ENCODE measurements around the gene CDH4.
A peak's percentile ranks its signal among the peaks of the same experiment; 100 is the strongest.

Gene CDH4

GRCh38 chr20:61244213-61244612 lies 7.8 kb upstream of the CDH4 start:
- no peak for DNase-seq (ENCODE audit: low read depth, low spot score)
- TF ChIP-seq CTCF (IDR thresholded peaks at IDR 0.05; ENCODE audit: insufficient read depth, low read length, missing control alignments): no peak
- H3K4me3 ChIP-seq (ENCODE audit: low read depth, low read length): no peak overlapping the region
- ChIA-PET POLR2A (no interaction called here), CTCF (interaction anchor here (1.0 to 8.0 kb wide), 2 partner anchors 15 to 25 kb away, joined by 3 to 103 read pairs; no protein-coding TSS in a partner anchor)

GRCh38 chr20:61246269-61246668 lies 5.8 kb upstream of the CDH4 start:
- DNase-seq (ENCODE audit: low read depth, low spot score): no peak
- ChIA-PET CTCF (no interaction called here), POLR2A (no interaction called here)
- no peak overlapping the region for H3K4me3 ChIP-seq (ENCODE audit: low read depth, low read length)
- TF ChIP-seq CTCF (IDR thresholded peaks at IDR 0.05; ENCODE audit: insufficient read depth, low read length, missing control alignments): no peak

GRCh38 chr20:61249626-61250025 lies 2.4 kb upstream of the CDH4 start:
- no peak for TF ChIP-seq CTCF (IDR thresholded peaks at IDR 0.05; ENCODE audit: insufficient read depth, low read length, missing control alignments)
- no peak for DNase-seq (ENCODE audit: low read depth, low spot score)
- CTCF ChIA-PET: interaction anchor here (1.1 to 6.9 kb wide), 3 partner anchors 13 to 100 kb away, joined by 3 to 51 read pairs (median 21); no protein-coding TSS in a partner anchor
- no peak overlapping the region for H3K4me3 ChIP-seq (ENCODE audit: low read depth, low read length)
- POLR2A ChIA-PET: no interaction called here

- TF ChIP-seq CTCF (IDR thresholded peaks at IDR 0.05; ENCODE audit: insufficient read depth, low read length, missing control alignments): no peak
- peak overlapping the region; percentile 53 for H3K4me3 ChIP-seq (ENCODE audit: low read depth, low read length)
- ChIA-PET CTCF (interaction anchor here (1.0 to 6.9 kb wide), 14 partner anchors 10 to 1312 kb away, joined by 3 to 51 read pairs (median 4); partner anchors contain the start of genes FAM217B and PPP1R3D), POLR2A (interaction anchor here (0.7 to 1.2 kb wide), 2 partner anchors 11 to 67 kb away, joined by 3 to 4 read pairs; no protein-coding TSS in a partner anchor)
- no peak for DNase-seq (ENCODE audit: low read depth, low spot score)
Measured at GRCh38 chr20:61252601-61253263, 671 bp downstream of the CDH4 start.

- POLR2A ChIA-PET: interaction anchor here (0.7 to 1.2 kb wide), 2 partner anchors 12 to 68 kb away, joined by 3 to 4 read pairs; no protein-coding TSS in a partner anchor
- peak; percentile 59 for TF ChIP-seq CTCF (IDR thresholded peaks at IDR 0.05; ENCODE audit: insufficient read depth, low read length, missing control alignments)
- no peak for DNase-seq (ENCODE audit: low read depth, low spot score)
- peak overlapping the region; percentile 53 for H3K4me3 ChIP-seq (ENCODE audit: low read depth, low read length)
- CTCF ChIA-PET: interaction anchor here (1.0 to 6.9 kb wide), 17 partner anchors 9 to 1313 kb away, joined by 3 to 51 read pairs (median 4); partner anchors contain the start of genes FAM217B and PPP1R3D
Measured at GRCh38 chr20:61253264-61253639, 1.2 kb downstream of the CDH4 start.

Measured in AG04449 (cell line).